ENCODE measurements around the gene CHORDC1. TPM values are rescaled to one million over a fixed set of nuclear protein-coding genes. Genes with fewer than 3 reads are reported as not detected.
"Not testable (repeated sequence)": the region's sequence is repeated elsewhere in the genome, so short reads cannot be mapped to it uniquely, and the experiment has no call there.

CHORDC1 gene
- total and polyA plus RNA-seq, 2 of the 8 experiments (the other 6 are each of a cell fraction or from before 2014, with no cell fraction given): 28.9 to 97.1 TPM

DNA sequence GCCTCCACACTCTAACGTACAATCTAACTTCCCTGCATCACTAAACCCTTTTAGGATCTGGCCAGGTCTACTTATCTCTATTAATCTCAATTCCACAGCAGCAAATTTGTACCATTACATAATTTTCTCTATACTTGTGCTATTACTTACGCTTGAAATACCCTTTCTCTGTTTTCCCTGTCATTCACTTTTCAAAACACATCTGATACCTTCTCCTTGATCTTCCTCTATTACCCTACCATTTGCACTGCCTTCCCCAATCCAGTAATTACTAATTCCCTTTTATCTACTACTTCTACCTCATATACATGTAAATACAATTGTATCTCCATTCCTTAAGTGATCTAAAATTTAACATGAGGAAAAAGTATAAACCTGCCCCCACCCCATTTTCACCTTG lies 14.0 kb downstream of the CHORDC1 start:
- FAIRE-seq: no peak

GRCh38 chr11:90207992-90208391 lies 14.9 kb downstream of the CHORDC1 start:
- H2BK20ac ChIP-seq (ENCODE audit: low read length); H3K9ac ChIP-seq (replicated peaks in 1 of 4; ENCODE audit: extremely low read depth in 1 of 4, low read depth in 3 of 4, low read length in 3 of 4); H3K4me3 ChIP-seq (ENCODE audit: extremely low read depth in 1 of 4, insufficient read depth in 2 of 4, low read depth in 3 of 4, low read length in 4 of 4); H2BK5ac ChIP-seq (ENCODE audit: low read depth, low read length); H4K8ac ChIP-seq (ENCODE audit: extremely low read depth, insufficient read depth, low read length); H4K5ac ChIP-seq (ENCODE audit: insufficient read length, low read depth, low read length); H2BK15ac ChIP-seq (ENCODE audit: low read length); H3K4ac ChIP-seq (replicated peaks; ENCODE audit: insufficient read length, low read depth, low read length); H2AFZ ChIP-seq (ENCODE audit: low read length); H4K20me1 ChIP-seq (replicated peaks in 1 of 2; ENCODE audit: control insufficient read depth in 1 of 2, insufficient read depth in 2 of 2, low read length in 2 of 2); H4K91ac ChIP-seq (replicated peaks; ENCODE audit: insufficient read length, low read length); FAIRE-seq; H3K14ac ChIP-seq (ENCODE audit: insufficient read length); H3K27me3 ChIP-seq (replicated peaks in 1 of 4; ENCODE audit: control insufficient read depth in 3 of 4, extremely low read depth in 1 of 4, insufficient read depth in 3 of 4, low read length in 3 of 4); H3K4me1 ChIP-seq (replicated peaks in 1 of 4; ENCODE audit: control insufficient read depth in 3 of 4, insufficient read depth in 4 of 4, low read length in 3 of 4); H3K9me3 ChIP-seq (ENCODE audit: insufficient read depth in 2 of 2, low read depth in 1 of 2, low read length in 1 of 2); H3K18ac ChIP-seq (ENCODE audit: extremely low read depth, low read length); H2BK120ac ChIP-seq (replicated peaks; ENCODE audit: low read depth, low read length); H2BK12ac ChIP-seq (ENCODE audit: low read depth, low read length); H3K4me2 ChIP-seq (ENCODE audit: insufficient read depth in 1 of 2, low read depth in 2 of 2, low read length in 2 of 2); H3K27ac ChIP-seq (ENCODE audit: low read depth, low read length); H3K23me2 ChIP-seq (ENCODE audit: low read depth, low read length); H3K56ac ChIP-seq (replicated peaks; ENCODE audit: insufficient read length, low read depth, low read length); H3K79me1 ChIP-seq (ENCODE audit: low read depth, low read length); H3K23ac ChIP-seq (ENCODE audit: insufficient read length); DNase-seq (ENCODE audit: low read depth in 1 of 2, low spot score in 2 of 2); H2AK5ac ChIP-seq (ENCODE audit: low read depth, low read length); POLR2A ChIA-PET (ENCODE audit: partially characterized antibody); CTCF ChIA-PET (ENCODE audit: partially characterized antibody): not testable (repeated sequence)
- Histone ChIP-seq H3K79me2 (ENCODE audit: control insufficient read depth in 1 of 2, insufficient read depth in 2 of 2, low read length in 2 of 2) (peaks cover 0 to 14% of the 10 kb centered on the region in 2 experiments; a peak in 2 of 4 replicates), H3K36me3 (ENCODE audit: control insufficient read depth in 2 of 4, insufficient read depth in 4 of 4, low read length in 3 of 4) (peaks cover 4 to 62% (median 17%) of the 10 kb centered on the region in 4 experiments; a peak in 7 of 8 replicates)
- WGBS, 2 experiments (ENCODE audit: extremely low coverage in 1 of 2, insufficient coverage in 1 of 2, insufficient read length in 1 of 2, insufficient replicate concordance in 2 of 2, low coverage in 1 of 2, low lambda C conversion rate in 2 of 2, missing lambda C conversion rate in 1 of 2): 88% methylated on average over 10 of the region's 10 CpGs; no CpG with 5 or more reads in 1 of the 2 experiments

More for the DNA sequence above, 14.0 kb downstream of the CHORDC1 start:
- Histone ChIP-seq H2BK120ac (replicated peaks; ENCODE audit: low read depth, low read length) (no peak overlapping the region), H3K9ac (replicated peaks in 1 of 4; ENCODE audit: extremely low read depth in 1 of 4, low read depth in 3 of 4, low read length in 3 of 4) (no peak overlapping the region), H2BK5ac (ENCODE audit: low read depth, low read length) (no peak overlapping the region), H3K27ac (ENCODE audit: low read depth, low read length) (no peak overlapping the region), H3K4me1 (replicated peaks in 1 of 4; ENCODE audit: control insufficient read depth in 3 of 4, insufficient read depth in 4 of 4, low read length in 3 of 4) (no peaks in the 10 kb centered on the region), H2BK20ac (ENCODE audit: low read length) (no peak overlapping the region), H3K14ac (ENCODE audit: insufficient read length) (no peak overlapping the region), H3K27me3 (replicated peaks in 1 of 4; ENCODE audit: control insufficient read depth in 3 of 4, extremely low read depth in 1 of 4, insufficient read depth in 3 of 4, low read length in 3 of 4) (no peaks in the 10 kb centered on the region), H3K23ac (ENCODE audit: insufficient read length) (no peak overlapping the region), H4K8ac (ENCODE audit: extremely low read depth, insufficient read depth, low read length) (no peak overlapping the region), H3K4ac (replicated peaks; ENCODE audit: insufficient read length, low read depth, low read length) (no peak overlapping the region), H3K79me2 (ENCODE audit: control insufficient read depth in 1 of 2, insufficient read depth in 2 of 2, low read length in 2 of 2) (peaks cover 0 to 23% of the 10 kb centered on the region in 2 experiments; a peak in 2 of 4 replicates), H2AFZ (ENCODE audit: low read length) (no peak overlapping the region), H2AK5ac (ENCODE audit: low read depth, low read length) (no peak overlapping the region), H3K36me3 (ENCODE audit: control insufficient read depth in 2 of 4, insufficient read depth in 4 of 4, low read length in 3 of 4) (peaks cover 4 to 66% (median 19%) of the 10 kb centered on the region in 4 experiments; a peak in 7 of 8 replicates), H2BK12ac (ENCODE audit: low read depth, low read length) (no peak overlapping the region), H2BK15ac (ENCODE audit: low read length) (no peak overlapping the region), H3K79me1 (ENCODE audit: low read depth, low read length) (no peaks in the 10 kb centered on the region), H4K91ac (replicated peaks; ENCODE audit: insufficient read length, low read length) (no peak overlapping the region), H3K18ac (ENCODE audit: extremely low read depth, low read length) (no peak overlapping the region), H3K9me3 (ENCODE audit: insufficient read depth in 2 of 2, low read depth in 1 of 2, low read length in 1 of 2) (no peaks in the 10 kb centered on the region), H3K56ac (replicated peaks; ENCODE audit: insufficient read length, low read depth, low read length) (no peak overlapping the region), H4K20me1 (replicated peaks in 1 of 2; ENCODE audit: control insufficient read depth in 1 of 2, insufficient read depth in 2 of 2, low read length in 2 of 2) (peaks cover 0 to 5% of the 10 kb centered on the region in 2 experiments), H3K4me3 (ENCODE audit: extremely low read depth in 1 of 4, insufficient read depth in 2 of 4, low read depth in 3 of 4, low read length in 4 of 4) (no peak overlapping the region), H4K5ac (ENCODE audit: insufficient read length, low read depth, low read length) (no peak overlapping the region), H3K23me2 (ENCODE audit: low read depth, low read length) (no peaks in the 10 kb centered on the region), H3K4me2 (ENCODE audit: insufficient read depth in 1 of 2, low read depth in 2 of 2, low read length in 2 of 2) (no peak overlapping the region)
- 90% methylated on average over 2 of the region's 2 CpGs; no CpG with 5 or more reads in 1 of the 2 experiments for WGBS, 2 experiments (ENCODE audit: extremely low coverage in 1 of 2, insufficient coverage in 1 of 2, insufficient read length in 1 of 2, insufficient replicate concordance in 2 of 2, low coverage in 1 of 2, low lambda C conversion rate in 2 of 2, missing lambda C conversion rate in 1 of 2)
- no peak for DNase-seq (ENCODE audit: low read depth in 1 of 2, low spot score in 2 of 2)
- ChIA-PET CTCF (ENCODE audit: partially characterized antibody) (no interaction called here), POLR2A (ENCODE audit: partially characterized antibody) (no interaction called here)
- TF ChIP-seq TAF1 (IDR thresholded peaks at IDR 0.05; ENCODE audit: low read depth, low read length): no peak
